Endothelial cell of umbilical vein (primary cell): ENCODE measurements around the gene ADRB2. TPM values are rescaled to one million over a fixed set of nuclear protein-coding genes. Genes with fewer than 3 reads are reported as not detected.
A peak's percentile ranks its signal among the peaks of the same experiment; 100 is the strongest.

Experiments
- BruUV-seq: library from RNA; stranded (reverse); fragments of 400-500 nt; replicated peaks from 2 replicates; lab custom pipeline; 2021; lab: Mats Ljungman, UMichigan
- CTCF ChIA-PET: fragments of 300-600, 350-600 bp; sonication (Branson Sonifier 250); formaldehyde crosslinking; loops from one replicate; lab custom pipeline; 2021; ENCODE audit warnings: antibody characterized with exemption, inconsistent platforms; lab: Charles Lee
- POLR2A ChIA-PET: fragments of 300-600, 350-600 bp; sonication (Branson Sonifier 250); formaldehyde crosslinking; loops from one replicate; lab custom pipeline; 2021; ENCODE audit warnings: antibody characterized with exemption, inconsistent platforms; lab: Charles Lee
- DNase-seq: peaks from one replicate; pipeline ENCODE4 v3.0.0-alpha.2; 2011; ENCODE audit warnings: low read depth, low spot score
- FAIRE-seq: peaks from 2 replicates; lab custom pipeline; 2011; peaks lifted over from hg19 to GRCh38; lab: Jason Lieb, UNC
- H2AFZ ChIP-seq: 2 replicates; pipeline ENCODE4 v1.6.0; 2012; ENCODE audit warnings: low read depth, low read length, control low read depth, inconsistent platforms
- H3K27ac ChIP-seq: 2 replicates; pipeline ENCODE4 v1.5.1; 2011; ENCODE audit warnings: low read depth, mild to moderate bottlenecking, control low read depth, low read length, moderate library complexity; ENCODE audit not compliant: insufficient read depth
- H3K27me3 ChIP-seq, 2 experiments: 2 replicates each; pipeline versions ENCODE4 v1.6.0 to v1.6.1; 2011; ENCODE audit warnings: low read length in 2 of 2, mixed read lengths in 1 of 2; ENCODE audit not compliant: control insufficient read depth in 2 of 2, insufficient read depth in 2 of 2
- H3K36me3 ChIP-seq, 2 experiments: 2 replicates in 1 of 2; 3 replicates in 1 of 2; pipeline ENCODE4 v1.5.1; 2011; ENCODE audit warnings: low read length in 2 of 2, mild to moderate bottlenecking in 1 of 2, moderate library complexity in 1 of 2; ENCODE audit not compliant: control insufficient read depth in 2 of 2, insufficient read depth in 2 of 2; ENCODE audit errors: extremely low read depth in 1 of 2
- H3K4me1 ChIP-seq: 3 replicates; pipeline ENCODE4 v1.5.1; 2011; ENCODE audit warnings: mild to moderate bottlenecking, low read length; ENCODE audit not compliant: control insufficient read depth, insufficient read depth; ENCODE audit errors: extremely low read depth
- H3K4me2 ChIP-seq: 2 replicates; pipeline ENCODE4 v1.6.1; 2011; ENCODE audit warnings: low read length, control low read depth, mixed read lengths; ENCODE audit not compliant: insufficient read depth
- H3K4me3 ChIP-seq, 3 experiments: fragments of 200-600 bp in 1 of 3; sonication (generic), shearing (Covaris generic) in 1 of 3; replicated peaks in 1 of 3; 2 replicates each; pipeline ENCODE4 v1.5.1; 2011 to 2016; ENCODE audit warnings: control low read depth in 3 of 3, low read length in 3 of 3, mild to moderate bottlenecking in 2 of 3, inconsistent platforms in 1 of 3, low read depth in 1 of 3, moderate library complexity in 1 of 3; ENCODE audit not compliant: insufficient read depth in 1 of 3
- H3K79me2 ChIP-seq: 2 replicates; pipeline ENCODE4 v1.6.0; 2012; ENCODE audit warnings: low read length, inconsistent platforms; ENCODE audit not compliant: control insufficient read depth, insufficient read depth
- H3K9ac ChIP-seq: replicated peaks from 2 replicates; pipeline ENCODE3; 2011; ENCODE audit warnings: low read length, control low read depth; ENCODE audit not compliant: insufficient read depth; ENCODE audit errors: extremely low read depth
- H3K9me1 ChIP-seq: replicated peaks from 3 replicates; pipeline ENCODE4 v1.6.0; 2011; ENCODE audit warnings: mild to moderate bottlenecking, low read length; ENCODE audit not compliant: control insufficient read depth, insufficient read depth; ENCODE audit errors: extremely low read depth
- H3K9me3 ChIP-seq: replicated peaks from 2 replicates; pipeline ENCODE4 v1.5.1; 2012; ENCODE audit warnings: low read length, inconsistent platforms; ENCODE audit not compliant: control insufficient read depth, insufficient read depth
- H4K20me1 ChIP-seq: replicated peaks from 2 replicates; pipeline ENCODE3; 2011; ENCODE audit warnings: mild to moderate bottlenecking, low read length; ENCODE audit not compliant: control insufficient read depth, insufficient read depth; ENCODE audit errors: extremely low read depth
- CTCF ChIP-seq, 2 donors: IDR thresholded peaks; 1 replicate in 1 of 2; 2 replicates in 1 of 2; pipeline ENCODE4 v1.5.1; 2011; ENCODE audit warnings: low read length in 2 of 2, mild to moderate bottlenecking in 2 of 2, moderate library complexity in 2 of 2, control low read depth in 1 of 2, inconsistent platforms in 1 of 2, low read depth in 1 of 2; ENCODE audit not compliant: insufficient read depth in 1 of 2; ENCODE audit errors: extremely low read depth in 1 of 2
- EZH2 ChIP-seq: IDR thresholded peaks from 2 replicates; pipeline ENCODE4 v1.6.1; 2012; ENCODE audit warnings: borderline replicate concordance, low read depth, mild to moderate bottlenecking, moderate library complexity, low read length, inconsistent platforms; ENCODE audit not compliant: severe bottlenecking
- FOS ChIP-seq: IDR thresholded peaks from 2 replicates; pipeline ENCODE4 v1.6.1; 2011; ENCODE audit warnings: mild to moderate bottlenecking, low read length, moderate library complexity, borderline replicate concordance; ENCODE audit not compliant: insufficient read depth
- GATA2 ChIP-seq: IDR thresholded peaks from 2 replicates; pipeline ENCODE4 v1.7.0; 2011; ENCODE audit warnings: low read depth, mild to moderate bottlenecking, moderate library complexity, mixed read lengths, low read length; ENCODE audit not compliant: insufficient read length, insufficient read depth
- JUN ChIP-seq: IDR thresholded peaks from 2 replicates; pipeline ENCODE4 v1.6.1; 2011; ENCODE audit warnings: borderline replicate concordance, low read depth; ENCODE audit not compliant: insufficient read length, insufficient read depth
- MYC ChIP-seq: IDR thresholded peaks from one replicate; pipeline ENCODE4 v1.6.1; 2011; ENCODE audit warnings: mild to moderate bottlenecking, low read depth, low read length
- POLR2A ChIP-seq: IDR thresholded peaks from 2 replicates; pipeline ENCODE4 v1.6.1; 2012; ENCODE audit warnings: low read depth, mild to moderate bottlenecking, control low read depth, low read length
- POLR2AphosphoS5 ChIP-seq: IDR thresholded peaks from 2 replicates; pipeline ENCODE4 v1.6.1; 2012; ENCODE audit warnings: low read depth, mild to moderate bottlenecking, control low read depth, low read length, moderate library complexity; ENCODE audit not compliant: insufficient read depth
- dilution Hi-C: fragments of 300-500 bp; cut with MboI; formaldehyde crosslinking; loops from one replicate; pipeline ENCODE4 v1.15.0; 2019; ENCODE audit warnings: low sequenced_read_pairs; ENCODE audit not compliant: extremely low pct_ligation_motif_present
- intact Hi-C: fragments of 100-400 bp; cut with micrococcal nuclease; formaldehyde crosslinking; loops from one replicate; pipeline ENCODE4 v1.10.0; 2022
- polyA plus RNA-seq, 4 experiments: library from polyadenylated mRNA; depleted of rRNA in 3 of 4; stranded (reverse) in 3 of 4; unstranded in 1 of 4; fragments of >200 nt; gene quantifications; 2 replicates each; pipeline versions ENCODE4 v1.2.1 to v1.2.3, GENCODE V29; 2011 to 2012; ENCODE audit warnings: missing spikeins in 1 of 4
- total RNA-seq: library from RNA; stranded (reverse); gene quantifications from 2 replicates; pipeline ENCODE4 v1.2.3, GENCODE V29; 2021
- TF ChIP-seq, protein P1 (sequence below): IDR thresholded peaks from 2 replicates; pipeline ENCODE4 v1.6.1; 2011; ENCODE audit not compliant: insufficient read depth, insufficient read length

Gene ADRB2
- total and polyA plus RNA-seq, 2 donors (not counting 3 experiments of a cell fraction or from before 2014, with no cell fraction given): 0.86 to 0.88 TPM

DNA sequence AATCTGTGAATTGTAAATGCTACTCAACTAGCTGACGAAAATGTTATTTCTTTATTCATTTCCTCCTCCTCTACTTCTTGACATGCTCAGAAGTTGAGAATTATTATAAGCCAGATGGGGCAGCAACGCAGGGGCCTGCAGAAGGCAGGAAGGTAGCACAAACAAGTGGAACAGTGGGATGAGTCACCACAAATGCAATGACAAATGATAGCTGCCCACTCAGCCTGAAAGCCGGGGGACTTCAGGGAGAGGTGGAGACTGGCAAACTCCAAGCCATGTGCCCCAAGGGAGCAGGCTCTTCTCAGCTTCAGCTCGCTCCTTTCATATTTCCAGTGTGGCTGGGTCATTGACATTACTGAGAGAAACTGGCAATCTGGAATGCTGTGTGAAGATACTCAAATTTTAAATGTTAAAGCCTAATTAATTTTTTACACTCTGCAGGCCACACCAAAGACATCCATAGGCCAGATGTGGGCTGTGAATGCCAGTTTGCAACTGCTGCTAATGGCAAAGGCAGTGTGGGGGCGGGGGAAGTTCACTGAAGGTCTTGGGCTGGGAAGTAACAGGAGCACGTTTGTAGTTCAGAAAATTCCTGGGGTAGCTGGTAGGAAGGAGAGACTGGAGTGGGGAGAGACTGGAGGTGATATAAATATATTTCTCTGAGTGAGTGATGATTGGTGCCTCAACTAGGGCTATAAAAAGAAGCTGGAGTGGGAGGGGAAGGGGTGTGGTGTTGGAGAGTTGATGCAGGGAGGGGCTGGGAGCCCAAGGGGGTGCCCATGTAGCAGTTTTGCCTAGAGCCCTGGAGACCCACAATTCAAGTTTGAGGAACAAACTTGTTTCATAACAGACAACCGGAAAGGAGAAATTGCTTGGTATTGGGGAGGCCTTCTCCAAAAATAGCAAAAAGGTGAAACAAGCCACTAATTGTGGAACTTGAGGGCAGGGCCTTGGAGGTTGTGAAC is 20.8 kb upstream of the ADRB2 start:
- H4K20me1 ChIP-seq: no peaks in the 10 kb centered on the region
- BruUV-seq: no TSS peak
- H3K4me2 ChIP-seq: peak overlapping the region; percentile 25
- peak; percentile 87 for FAIRE-seq
- POLR2A ChIA-PET: no interaction called here
- H3K27ac ChIP-seq: peak overlapping the region; percentile 10
- H3K9ac ChIP-seq: no peak overlapping the region
- DNase-seq: peak; percentile 77
- TF ChIP-seq MYC (no peak), FOS (peak; percentile 85), JUN (peak; percentile 86), POLR2A (no peak)
- TF ChIP-seq, protein P1, sequence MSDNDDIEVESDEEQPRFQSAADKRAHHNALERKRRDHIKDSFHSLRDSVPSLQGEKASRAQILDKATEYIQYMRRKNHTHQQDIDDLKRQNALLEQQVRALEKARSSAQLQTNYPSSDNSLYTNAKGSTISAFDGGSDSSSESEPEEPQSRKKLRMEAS: no peak
- H2AFZ ChIP-seq: peak overlapping the region; percentile 7
- no peaks in the 10 kb centered on the region for H3K27me3 ChIP-seq
- no peaks in the 10 kb centered on the region for H3K9me3 ChIP-seq
- no peaks in the 10 kb centered on the region for H3K36me3 ChIP-seq
- intact Hi-C loops: loop anchor here (5.0 kb wide), 3 partner anchors 63 to 307 kb away; no protein-coding TSS in a partner anchor
- H3K4me3 ChIP-seq: no peak overlapping the region
- dilution Hi-C loops: no loop called here
- no peaks in the 10 kb centered on the region for H3K9me1 ChIP-seq
- no peaks in the 10 kb centered on the region for H3K79me2 ChIP-seq
- H3K4me1 ChIP-seq: peaks cover 35% of the 10 kb centered on the region
- CTCF ChIA-PET: interaction anchor here (1.0 to 4.9 kb wide), 13 partner anchors 9 to 309 kb away, joined by 3 to 38 read pairs (median 6); no protein-coding TSS in a partner anchor

- peak overlapping the region; percentile 79 for H2AFZ ChIP-seq
- H4K20me1 ChIP-seq: no peaks in the 10 kb centered on the region
- BruUV-seq: no TSS peak
- TF ChIP-seq GATA2 (peak; percentile 87), FOS (peak; percentile 71), EZH2 (no peak), CTCF (IDR thresholded peaks at IDR 0.05; ENCODE audit: extremely low read depth in 1 of 2, insufficient read depth in 1 of 2, low read depth in 1 of 2, low read length in 2 of 2) (no peak), POLR2A (no peak), POLR2AphosphoS5 (peak; percentile 24), MYC (no peak), JUN (no peak)
- TF ChIP-seq, protein P1: no peak
- no peaks in the 10 kb centered on the region for H3K36me3 ChIP-seq
- H3K79me2 ChIP-seq: no peaks in the 10 kb centered on the region
- no peak overlapping the region for H3K27ac ChIP-seq
- H3K9ac ChIP-seq: no peak overlapping the region
- H3K9me1 ChIP-seq: no peaks in the 10 kb centered on the region
- H3K4me2 ChIP-seq: peak overlapping the region; percentile 25
- H3K27me3 ChIP-seq: no peaks in the 10 kb centered on the region
- FAIRE-seq (peak; percentile 47), DNase-seq (no peak)
- intact Hi-C loops (loop anchor here (5.0 kb wide), 3 partner anchors 64 to 306 kb away; no protein-coding TSS in a partner anchor), dilution Hi-C loops (no loop called here)
- ChIA-PET POLR2A (no interaction called here), CTCF (interaction anchor here (1.0 to 4.9 kb wide), 10 partner anchors 9 to 308 kb away, joined by 3 to 38 read pairs (median 10); no protein-coding TSS in a partner anchor)
- H3K4me1 ChIP-seq: peaks cover 35% of the 10 kb centered on the region
- no peaks in the 10 kb centered on the region for H3K9me3 ChIP-seq
- H3K4me3 ChIP-seq: no peak overlapping the region
Observed at GRCh38 chr5:148806520-148806931, 19.9 kb upstream of the ADRB2 start.
